IMR-90 (cell line): ENCODE results near the gene CSKMT. TPM values are rescaled to one million over a fixed set of nuclear protein-coding genes. Genes with fewer than 3 reads are reported as not detected.

Source experiments
- ATAC-seq: fragments of 200-7000 bp; cut with Tn5 transposase; 2 replicates; pipeline ENCODE4 v1.9.1; 2020; ENCODE audit warnings: low read depth, mild to moderate bottlenecking, moderate library complexity
- BruUV-seq: library from RNA; stranded (reverse); fragments of 400-500 nt; replicated peaks from 2 replicates; lab custom pipeline; 2021; lab: Mats Ljungman, UMichigan
- CTCF ChIA-PET: fragments of 300-600 bp; formaldehyde crosslinking; extraction: SDS; loops from one replicate; lab custom pipeline; 2021; ENCODE audit warnings: antibody characterized with exemption; lab: Yijun Ruan, JAX
- POLR2A ChIA-PET: fragments of 300-600 bp; sonication (Branson Sonifier 250); formaldehyde crosslinking; loops from one replicate; lab custom pipeline; 2022; ENCODE audit warnings: antibody characterized with exemption; ENCODE audit not compliant: unreplicated experiment; lab: Charles Lee
- DNase-seq: peaks from one replicate; pipeline ENCODE4 v3.0.0; 2013
- H2AFZ ChIP-seq: replicated peaks from 2 replicates; pipeline ENCODE3; 2013; ENCODE audit warnings: low read length, mild to moderate bottlenecking; ENCODE audit not compliant: poor library complexity
- H2AK5ac ChIP-seq: 2 replicates; pipeline ENCODE4 v1.6.1; 2013; ENCODE audit warnings: low read depth, low read length, inconsistent platforms
- H2AK9ac ChIP-seq: replicated peaks from 2 replicates; pipeline ENCODE3; 2013; ENCODE audit warnings: mild to moderate bottlenecking, low read depth, low read length, moderate library complexity; ENCODE audit not compliant: poor library complexity
- H2BK120ac ChIP-seq: 2 replicates; pipeline ENCODE4 v1.6.1; 2013; ENCODE audit warnings: low read depth, low read length, inconsistent platforms
- H2BK15ac ChIP-seq: 3 replicates; pipeline ENCODE4 v1.6.1; 2013; ENCODE audit warnings: low read depth, low read length, inconsistent platforms
- H2BK20ac ChIP-seq: 2 replicates; pipeline ENCODE4 v1.6.1; 2013; ENCODE audit warnings: low read depth, mild to moderate bottlenecking, inconsistent platforms, low read length, moderate library complexity
- H2BK5ac ChIP-seq: 2 replicates; pipeline ENCODE4 v1.6.1; 2013; ENCODE audit warnings: mild to moderate bottlenecking, low read depth, low read length, inconsistent platforms; ENCODE audit not compliant: poor library complexity, severe bottlenecking
- H3K14ac ChIP-seq: replicated peaks from 2 replicates; pipeline ENCODE4 v1.6.1; 2013; ENCODE audit warnings: low read depth, low read length, inconsistent platforms
- H3K18ac ChIP-seq: 2 replicates; pipeline ENCODE4 v1.6.1; 2013; ENCODE audit warnings: low read depth, low read length, control low read depth
- H3K23ac ChIP-seq: 2 replicates; pipeline ENCODE4 v1.6.1; 2013; ENCODE audit warnings: low read depth, low read length, inconsistent platforms
- H3K27ac ChIP-seq: 2 replicates; pipeline ENCODE4 v1.5.1; 2013; ENCODE audit warnings: mild to moderate bottlenecking, control low read depth, low read length; ENCODE audit not compliant: insufficient read depth
- H3K27me3 ChIP-seq: 2 replicates; pipeline ENCODE4 v1.6.1; 2013; ENCODE audit warnings: low read length; ENCODE audit not compliant: control insufficient read depth, insufficient read depth
- H3K36me3 ChIP-seq: 2 replicates; pipeline ENCODE4 v1.6.1; 2013; ENCODE audit warnings: low read length, mixed read lengths; ENCODE audit not compliant: control insufficient read depth, insufficient read depth
- H3K4ac ChIP-seq: 2 replicates; pipeline ENCODE4 v1.6.1; 2013; ENCODE audit warnings: low read depth, low read length, inconsistent platforms
- H3K4me1 ChIP-seq: 2 replicates; pipeline ENCODE4 v1.6.1; 2013; ENCODE audit warnings: low read length, mixed read lengths; ENCODE audit not compliant: control insufficient read depth, insufficient read depth
- H3K4me2 ChIP-seq: 2 replicates; pipeline ENCODE4 v1.6.1; 2013; ENCODE audit warnings: low read depth, mild to moderate bottlenecking, control low read depth, low read length, moderate library complexity
- H3K4me3 ChIP-seq: 2 replicates; pipeline ENCODE4 v1.5.1; 2013; ENCODE audit warnings: low read depth, mild to moderate bottlenecking, control low read depth, low read length, moderate library complexity; ENCODE audit not compliant: insufficient read depth
- H3K56ac ChIP-seq: 2 replicates; pipeline ENCODE4 v1.6.1; 2013; ENCODE audit warnings: low read length, inconsistent platforms; ENCODE audit not compliant: insufficient read depth; ENCODE audit errors: extremely low read depth
- H3K79me1 ChIP-seq, 2 experiments: 2 replicates each; pipeline ENCODE4 v1.6.1; 2013; ENCODE audit warnings: low read length in 2 of 2, inconsistent platforms in 1 of 2, low read depth in 1 of 2
- H3K9ac ChIP-seq: 2 replicates; pipeline ENCODE4 v1.6.1; 2013; ENCODE audit warnings: low read depth, low read length, control low read depth
- H3K9me1 ChIP-seq: 2 replicates; pipeline ENCODE4 v1.6.1; 2013; ENCODE audit warnings: low read length, inconsistent platforms; ENCODE audit not compliant: insufficient read depth
- H3K9me3 ChIP-seq: 2 replicates; pipeline ENCODE4 v1.6.1; 2013; ENCODE audit warnings: low read length; ENCODE audit not compliant: control insufficient read depth, insufficient read depth
- H4K20me1 ChIP-seq: 2 replicates; pipeline ENCODE4 v1.6.1; 2013; ENCODE audit warnings: low read length, inconsistent platforms; ENCODE audit not compliant: insufficient read depth
- H4K5ac ChIP-seq: 2 replicates; pipeline ENCODE4 v1.6.1; 2013; ENCODE audit warnings: mild to moderate bottlenecking, low read depth, low read length, control low read depth
- H4K8ac ChIP-seq, 2 experiments: 2 replicates each; pipeline ENCODE4 v1.6.1; 2013; ENCODE audit warnings: low read depth in 2 of 2, low read length in 2 of 2, control low read depth in 1 of 2, inconsistent platforms in 1 of 2
- H4K91ac ChIP-seq: 2 replicates; pipeline ENCODE4 v1.6.1; 2013; ENCODE audit warnings: low read depth, low read length, inconsistent platforms; ENCODE audit not compliant: insufficient read depth
- BHLHE40 ChIP-seq: fragments of 150-350 bp; IDR thresholded peaks from 2 replicates; pipeline ENCODE4 v1.6.1; 2016; ENCODE audit warnings: mild to moderate bottlenecking, low read depth, low read length
- CEBPB ChIP-seq: IDR thresholded peaks from 2 replicates; pipeline ENCODE4 v1.6.1; 2012; ENCODE audit warnings: low read depth, low read length, improper control_type of control experiment
- CHD1 ChIP-seq: IDR thresholded peaks from 2 replicates; pipeline ENCODE4 v1.6.1; 2012; ENCODE audit warnings: low read depth, low read length, improper control_type of control experiment
- CTCF ChIP-seq: conservative IDR thresholded peaks from 2 replicates; pipeline ENCODE4 v1.5.1; 2012; ENCODE audit warnings: mild to moderate bottlenecking, low read depth, low read length, improper control_type of control experiment
- ELK1 ChIP-seq: fragments of 150-350 bp; IDR thresholded peaks from 2 replicates; pipeline ENCODE4 v1.6.1; 2016; ENCODE audit warnings: low read depth, mild to moderate bottlenecking, low read length, moderate library complexity, borderline replicate concordance
- FOS ChIP-seq: fragments of 150-350 bp; IDR thresholded peaks from 2 replicates; pipeline ENCODE4 v1.6.1; 2016; ENCODE audit warnings: low read depth, low read length
- MAFK ChIP-seq: IDR thresholded peaks from 2 replicates; pipeline ENCODE4 v1.6.1; 2012; ENCODE audit warnings: low read depth, low read length, improper control_type of control experiment
- MAZ ChIP-seq: IDR thresholded peaks from 2 replicates; pipeline ENCODE4 v1.6.1; 2012; ENCODE audit warnings: low read depth, mild to moderate bottlenecking, low read length, improper control_type of control experiment, moderate library complexity, borderline replicate concordance
- MXI1 ChIP-seq: IDR thresholded peaks from 2 replicates; pipeline ENCODE4 v1.6.1; 2012; ENCODE audit warnings: low read depth, mild to moderate bottlenecking, low read length, moderate library complexity, borderline replicate concordance
- NFE2L2 ChIP-seq: fragments of 150-350 bp; IDR thresholded peaks from 2 replicates; pipeline ENCODE4 v1.6.1; 2016; ENCODE audit warnings: low read depth, mild to moderate bottlenecking, low read length
- RCOR1 ChIP-seq: IDR thresholded peaks from 2 replicates; pipeline ENCODE4 v1.6.1; 2012; ENCODE audit warnings: mild to moderate bottlenecking, low read length, improper control_type of control experiment; ENCODE audit not compliant: insufficient replicate concordance
- RFX5 ChIP-seq: IDR thresholded peaks from 2 replicates; pipeline ENCODE4 v1.8.0; 2012; ENCODE audit warnings: low read depth, mild to moderate bottlenecking, low read length, moderate library complexity
- SMC3 ChIP-seq: fragments of 150-350 bp; IDR thresholded peaks from 2 replicates; pipeline ENCODE4 v1.6.1; 2016; ENCODE audit warnings: low read depth, mild to moderate bottlenecking, antibody characterized with exemption, low read length, moderate library complexity
- USF2 ChIP-seq: fragments of 150-350 bp; IDR thresholded peaks from 2 replicates; pipeline ENCODE4 v1.6.1; 2017; ENCODE audit warnings: mild to moderate bottlenecking, antibody characterized with exemption, low read length, low read depth
- WGBS, 2 experiments: methylation state at CpG; one replicate each; pipeline versions ENCODE4 v1.1.5 to v1.1.7; 2013; ENCODE audit warnings: missing lambda C conversion rate in 2 of 2; ENCODE audit not compliant: insufficient read length in 1 of 2; ENCODE audit errors: extremely low coverage in 2 of 2; 5-methylcytosine and 5-hydroxymethylcytosine counted together
- dilution Hi-C: fragments of 300-500 bp; cut with HindIII; formaldehyde crosslinking; loops from one replicate; pipeline ENCODE4 v1.14.3; 2018; ENCODE audit warnings: low sequenced_read_pairs; ENCODE audit not compliant: unreplicated experiment
- in situ Hi-C: fragments of 300-500 bp; cut with MboI; formaldehyde crosslinking; loops from 3 replicates; pipeline ENCODE4 v1.14.3; 2019; ENCODE audit warnings: low sequenced_read_pairs, inconsistent platforms, mixed read lengths
- intact Hi-C: fragments of 100-400 bp; cut with micrococcal nuclease; formaldehyde crosslinking; loops from 2 replicates; pipeline ENCODE4 v1.10.0; 2022
- polyA plus RNA-seq, 3 experiments: library from polyadenylated mRNA; depleted of rRNA; stranded (reverse); fragments of >200 nt; gene quantifications; 2 replicates each; pipeline ENCODE4 v1.2.3, GENCODE V29; 2012; ENCODE audit warnings: low replicate concordance in 1 of 3
- total RNA-seq: library from RNA; depleted of rRNA; stranded (reverse); fragments of >200 nt; gene quantifications from 2 replicates; pipeline ENCODE4 v1.2.3, GENCODE V29; 2012

Gene CSKMT
- total and polyA plus RNA-seq, 2 of the 4 experiments (the other 2 are of a cell fraction): 5.3 to 7.9 TPM

- H3K4me3 ChIP-seq: no peak overlapping the region
- peak overlapping the region; percentile 41; the same call in 1 of the 2 replicates for H3K27ac ChIP-seq
- no peak for TF ChIP-seq CEBPB
- TF ChIP-seq CTCF: no peak
- no peak for TF ChIP-seq MXI1
- no peak for TF ChIP-seq CHD1
- no peak for TF ChIP-seq RFX5
- TF ChIP-seq MAFK: no peak
- no peak for TF ChIP-seq BHLHE40
- no peak for TF ChIP-seq USF2
- TF ChIP-seq SMC3: no peak
- TF ChIP-seq ELK1: no peak
- no peak for TF ChIP-seq FOS
- TF ChIP-seq MAZ: no peak
- TF ChIP-seq NFE2L2: no peak
- no peak for TF ChIP-seq RCOR1
- in situ Hi-C loops: no loop called here
- H4K5ac ChIP-seq: no peak overlapping the region
- no peak overlapping the region for H2BK5ac ChIP-seq
- no peak overlapping the region for H3K9ac ChIP-seq
- no peak overlapping the region for H2BK120ac ChIP-seq
- WGBS, 2 experiments: no CpG with 5 or more reads among the region's 6 CpGs
- no peaks in the 10 kb centered on the region for H3K27me3 ChIP-seq
- no peak overlapping the region for H2AFZ ChIP-seq
- H3K14ac ChIP-seq: no peak overlapping the region
- H3K9me3 ChIP-seq: no peaks in the 10 kb centered on the region
- POLR2A ChIA-PET: no interaction called here
- H2BK20ac ChIP-seq: no peak overlapping the region
- no peak overlapping the region for H3K56ac ChIP-seq
- BruUV-seq: no TSS peak
- no peak overlapping the region for H3K18ac ChIP-seq
- dilution Hi-C loops: no loop called here
- no peak overlapping the region for H2AK9ac ChIP-seq
- H3K4me1 ChIP-seq: peaks cover 12% of the 10 kb centered on the region
- no peak overlapping the region for H2AK5ac ChIP-seq
- no peak overlapping the region for H3K4ac ChIP-seq
- H4K20me1 ChIP-seq: no peaks in the 10 kb centered on the region
- CTCF ChIA-PET: no interaction called here
- H4K91ac ChIP-seq: no peak overlapping the region
- intact Hi-C loops: no loop called here
- peaks cover 10% of the 10 kb centered on the region for H3K9me1 ChIP-seq
- no peak overlapping the region for H4K8ac ChIP-seq
- H3K36me3 ChIP-seq: peaks cover 47% of the 10 kb centered on the region
- DNase-seq: peak; percentile 41
- peaks cover 27 to 65% of the 10 kb centered on the region in 2 experiments for H3K79me1 ChIP-seq
- no peak for ATAC-seq
- H3K23ac ChIP-seq: no peak overlapping the region
- H3K4me2 ChIP-seq: no peak overlapping the region
- H2BK15ac ChIP-seq: no peak overlapping the region
These were observed 47.2 kb downstream of the CSKMT start for GRCh38 chr11:62712276-62712812.
